HG03045 (cell line): ENCODE data around the gene TRMT61A.

Source experiments
- ATAC-seq: cut with Tn5 transposase; IDR thresholded peaks from one replicate; pipeline ENCODE4 v1.9.1; 2021; ENCODE audit warnings: mild to moderate bottlenecking, moderate library complexity; ENCODE audit not compliant: unreplicated experiment

Gene TRMT61A

GRCh38 chr14:103545915-103546651 is 17.1 kb downstream of the TRMT61A start:
- ATAC-seq = no peak

GRCh38 chr14:103546652-103547454 is 17.9 kb downstream of the TRMT61A start:
- no peak for ATAC-seq

GRCh38 chr14:103547455-103547940 is 18.5 kb downstream of the TRMT61A start:
- ATAC-seq = no peak

DNA sequence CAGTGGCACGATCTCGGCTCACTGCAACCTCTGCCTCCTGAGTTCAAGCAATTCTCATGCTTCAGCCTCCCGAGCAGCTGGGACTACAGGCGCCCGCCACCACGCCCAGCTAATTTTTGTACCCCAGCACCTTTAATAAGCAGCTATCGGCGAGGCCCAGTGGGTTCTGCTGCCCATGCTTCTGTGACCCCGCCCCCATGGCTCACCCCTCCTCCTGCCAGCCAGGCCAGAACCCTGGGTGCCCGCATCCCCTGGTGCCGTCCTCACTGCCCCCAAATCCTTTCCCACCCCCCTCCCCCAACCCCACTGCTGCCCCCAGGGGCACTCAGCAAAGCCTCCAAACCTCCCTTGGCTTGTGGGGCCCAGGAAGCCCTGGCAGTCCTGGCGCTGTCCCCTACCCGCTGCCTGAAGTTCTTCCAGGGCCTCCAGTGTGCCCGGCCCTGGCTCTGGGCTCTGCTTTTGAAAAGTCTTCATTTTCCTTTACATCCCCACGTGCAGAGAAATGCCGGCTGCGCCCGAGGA is 19.0 kb downstream of the TRMT61A start:
- ATAC-seq = no peak

GRCh38 chr14:103548463-103549351 is 19.7 kb downstream of the TRMT61A start:
- no peak for ATAC-seq

DNA sequence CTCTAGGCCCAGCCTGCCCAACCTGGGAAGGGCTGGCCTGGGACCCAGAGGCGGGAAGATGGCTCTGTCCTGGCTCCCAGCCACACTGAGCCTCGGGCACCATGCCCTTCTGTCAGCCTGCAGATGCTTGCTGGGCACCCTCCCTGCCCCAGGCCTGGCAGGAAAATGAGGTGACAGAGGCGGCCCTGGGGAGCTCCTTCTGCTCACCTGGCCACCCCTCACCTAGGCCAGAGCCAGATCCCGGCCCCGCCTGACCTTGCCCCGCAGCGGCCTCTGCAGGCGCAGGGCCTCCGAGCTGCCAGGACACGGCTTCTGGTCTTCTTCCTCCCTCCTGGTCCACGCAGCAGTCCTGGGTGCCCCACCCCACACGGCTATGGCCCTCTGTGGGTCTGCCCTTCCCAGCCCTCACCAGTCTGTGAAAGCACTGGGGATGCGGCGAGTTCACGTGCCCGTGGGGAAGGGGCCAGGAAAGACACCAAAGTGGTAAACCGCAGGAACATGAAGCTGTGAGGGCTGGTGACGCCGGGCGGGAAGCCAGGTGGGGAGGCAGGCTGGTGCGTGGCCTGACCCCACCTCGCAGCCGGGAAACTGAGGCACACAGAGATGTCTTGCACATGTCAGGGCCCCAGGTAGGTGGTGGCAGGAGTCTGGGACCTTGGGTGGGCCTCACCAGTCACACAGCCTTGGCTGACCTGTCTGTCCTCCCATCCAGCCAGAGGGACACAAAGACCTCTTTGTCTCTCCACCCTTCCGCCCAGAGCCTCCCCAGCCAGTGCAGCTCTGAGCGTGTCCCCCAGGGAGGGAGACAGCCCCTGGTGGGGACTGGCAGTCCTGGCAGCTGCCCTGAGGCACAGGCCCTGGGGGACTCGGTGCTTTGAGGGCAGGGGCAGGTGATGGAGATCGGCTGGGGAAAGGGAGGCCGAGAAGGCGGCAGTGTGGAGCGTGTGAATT is 20.6 kb downstream of the TRMT61A start:
- ATAC-seq = no peak

- ATAC-seq = no peak
These were observed 21.7 kb downstream of the TRMT61A start for GRCh38 chr14:103550451-103551337.

- no peak for ATAC-seq
These were observed 22.4 kb downstream of the TRMT61A start for GRCh38 chr14:103551338-103551762.

DNA sequence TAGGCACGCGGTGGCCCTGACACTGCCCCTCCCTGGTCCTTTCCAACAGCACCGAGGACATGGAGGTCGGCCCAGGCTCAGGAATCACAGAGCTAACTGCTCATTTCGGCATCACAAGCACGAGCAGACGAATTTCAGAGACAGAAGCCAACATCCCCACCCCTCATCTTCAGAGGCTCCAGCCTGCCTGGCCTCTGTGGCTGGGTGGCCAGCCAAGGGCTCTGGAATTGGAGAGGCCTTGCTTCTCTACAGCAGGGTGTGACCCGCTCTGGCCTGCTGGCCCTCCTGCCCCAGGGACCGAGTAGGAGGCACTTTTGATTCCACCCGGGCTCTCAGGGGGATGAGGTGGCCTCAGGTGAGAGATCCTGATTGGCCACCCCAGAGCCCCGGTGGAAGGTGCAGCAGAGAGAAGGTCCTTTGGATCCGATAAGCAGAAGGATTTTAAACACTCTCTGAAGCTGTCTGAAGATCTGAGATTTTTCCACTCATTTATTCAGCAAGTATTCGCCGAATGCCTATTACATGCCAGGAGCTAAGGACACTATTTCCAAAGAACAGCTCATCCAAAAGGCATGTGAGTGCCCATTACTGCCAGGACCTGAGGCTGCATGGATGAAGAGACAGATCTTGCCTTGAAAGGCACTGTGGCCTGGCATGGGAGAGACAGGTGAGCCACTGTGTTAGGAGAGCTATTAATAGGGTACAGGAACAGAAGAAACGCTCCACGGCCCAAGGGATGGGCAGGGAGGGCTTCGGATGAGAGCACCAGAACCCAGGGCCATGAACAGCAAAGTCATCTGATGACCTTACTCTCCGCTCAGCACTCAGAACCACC is 23.2 kb downstream of the TRMT61A start:
- ATAC-seq = no peak

DNA sequence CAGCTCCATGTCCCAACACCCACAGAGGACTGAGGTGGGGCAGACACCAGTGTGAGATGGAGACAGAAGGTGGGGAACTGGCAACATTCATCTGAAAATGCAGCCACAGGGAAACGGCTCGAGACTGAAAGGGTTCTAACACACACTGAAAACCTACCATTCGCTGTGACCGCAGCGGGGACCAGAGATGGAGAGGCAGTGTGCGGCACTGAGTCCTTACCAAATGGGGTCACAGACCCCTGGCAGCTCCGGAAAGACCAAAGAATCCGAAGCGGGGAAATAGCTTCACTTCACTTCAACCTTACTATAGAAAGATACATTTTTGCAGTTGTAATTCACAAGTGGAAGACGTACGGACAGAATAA is 23.8 kb downstream of the TRMT61A start:
- no peak for ATAC-seq

GRCh38 chr14:103555559-103556337 is 26.8 kb downstream of the TRMT61A start:
- ATAC-seq = no peak

DNA sequence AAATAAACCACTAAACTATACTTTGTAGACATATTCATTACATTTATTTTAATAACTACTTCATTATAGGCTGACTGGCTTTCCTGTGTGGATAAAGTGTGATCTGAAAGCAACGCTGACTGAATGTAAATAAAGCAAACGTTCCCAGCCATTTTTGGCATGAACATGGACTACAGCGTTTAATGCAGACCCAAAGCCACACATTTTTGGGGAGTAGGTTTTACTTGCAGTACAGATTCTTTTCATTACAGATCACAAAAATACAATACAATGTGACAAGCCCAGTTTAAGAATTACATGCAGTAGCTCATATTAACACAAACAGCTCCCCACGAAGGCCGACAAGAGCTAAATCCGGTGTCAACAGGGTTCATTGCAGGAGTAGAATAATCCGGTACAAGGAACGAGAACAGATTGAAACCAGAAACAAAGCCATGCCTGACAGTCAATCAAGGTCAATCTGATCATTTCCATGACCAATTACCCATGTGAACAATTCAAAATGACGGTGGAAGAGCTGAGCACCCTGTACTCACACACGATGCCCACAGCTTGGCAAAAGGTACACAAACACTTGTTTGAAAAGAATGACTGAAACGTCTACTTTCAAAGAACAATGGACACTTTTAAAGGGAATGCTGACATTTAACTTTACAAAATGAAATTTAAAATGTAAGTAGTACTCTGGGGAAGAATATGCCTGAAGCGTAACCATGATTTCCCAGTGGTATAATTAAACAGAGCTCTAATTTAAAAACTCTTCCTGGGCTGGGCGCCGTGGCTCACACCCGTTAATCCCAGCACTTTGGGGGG is 28.2 kb downstream of the TRMT61A start:
- no peak for ATAC-seq

- no peak for ATAC-seq
These were observed 29.3 kb downstream of the TRMT61A start for GRCh38 chr14:103558071-103558882.

DNA sequence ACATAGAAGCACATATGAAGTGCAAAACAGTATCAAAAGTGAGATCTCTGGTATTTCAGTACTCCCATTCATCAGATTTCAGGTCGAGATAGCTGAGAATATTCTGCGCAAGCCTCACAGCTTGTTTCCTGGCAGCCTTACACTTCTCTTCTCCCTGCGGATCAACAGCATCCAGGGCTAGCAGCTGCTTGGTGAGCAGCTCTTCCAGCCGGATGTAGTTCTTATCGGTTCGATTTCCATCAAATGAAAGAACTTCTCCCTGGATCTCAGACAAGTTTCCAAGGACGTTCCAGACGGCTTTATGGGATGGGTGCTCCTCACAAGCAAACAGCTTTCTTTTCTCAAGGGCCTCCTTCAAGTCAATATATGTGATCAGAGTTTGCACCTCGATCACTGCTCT is 30.8 kb downstream of the TRMT61A start:
- no peak for ATAC-seq

DNA sequence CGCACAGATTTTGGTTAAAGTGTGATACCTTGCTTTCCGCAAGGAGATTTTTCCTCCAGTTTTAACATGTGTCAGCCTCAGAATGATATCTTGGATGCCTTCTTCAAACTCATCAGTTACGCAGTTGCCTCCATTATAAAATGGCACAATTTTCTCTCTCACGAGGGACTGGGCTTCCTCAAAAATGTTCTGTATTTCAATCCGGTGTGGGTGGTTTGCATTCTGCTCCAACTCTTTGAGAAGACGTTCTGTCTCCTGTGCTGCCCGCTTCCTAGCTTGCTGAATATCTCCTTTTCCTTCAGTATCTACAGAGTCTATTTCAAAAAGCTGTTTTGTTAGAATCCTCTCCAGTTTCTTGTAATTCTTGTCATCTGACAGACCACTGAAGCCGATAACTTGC is 31.7 kb downstream of the TRMT61A start:
- no peak for ATAC-seq
